Stimulated activated memory B cell treated with anti-CD40 and anti-IgM and Interleukin-4, amounts not matched to agents 10 μg/mL and 1 μg/mL and 100 μg/mL, for 72 hours (primary cell): ENCODE data around the gene NUP214.
"Not testable (repeated sequence)": the region's sequence is repeated elsewhere in the genome, so short reads cannot be mapped to it uniquely, and the experiment has no call there.

Experiments
- ATAC-seq: fragments of 150-1000 bp; cut with Tn5 transposase; 2 replicates; pipeline ENCODE4 v1.10.0; 2021
- H3K27ac Mint-ChIP-seq: one replicate; pipeline ENCODE4 v1.8.0; 2022; ENCODE audit warnings: mild to moderate bottlenecking, mixed read lengths
- H3K27me3 Mint-ChIP-seq: one replicate; pipeline ENCODE4 v1.8.0; 2022; ENCODE audit warnings: mixed read lengths
- H3K36me3 Mint-ChIP-seq: one replicate; pipeline ENCODE4 v1.8.0; 2022; ENCODE audit warnings: mixed read lengths
- H3K4me1 Mint-ChIP-seq: one replicate; pipeline ENCODE4 v1.8.0; 2022; ENCODE audit warnings: mixed read lengths
- H3K4me3 Mint-ChIP-seq: one replicate; pipeline ENCODE4 v1.8.0; 2022; ENCODE audit warnings: mild to moderate bottlenecking, moderate library complexity, mixed read lengths
- H3K9me3 Mint-ChIP-seq: one replicate; pipeline ENCODE4 v1.8.0; 2022; ENCODE audit warnings: mixed read lengths

NUP214 gene

DNA sequence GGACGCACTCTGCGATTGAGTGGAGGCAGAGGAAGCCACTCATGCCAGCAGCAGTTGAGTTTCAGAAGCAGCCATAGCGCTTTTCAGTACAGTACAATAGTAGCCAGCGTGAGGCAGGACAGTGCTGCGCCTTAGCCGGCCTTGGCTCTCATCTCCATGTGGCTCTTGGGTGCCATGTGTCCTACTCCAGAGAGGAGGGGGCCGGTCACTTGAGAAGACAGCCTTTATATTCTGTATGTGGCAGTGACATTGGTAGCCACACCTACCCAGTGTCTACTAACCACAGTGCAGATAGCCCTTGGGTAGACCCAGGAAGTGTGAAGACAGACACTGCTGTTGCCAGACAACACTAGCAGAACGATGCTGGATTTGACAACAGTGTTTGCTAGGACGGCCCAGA, 108.6 kb downstream of the NUP214 start:
- Mint-ChIP-seq H3K4me1 (peaks cover 11% of the 10 kb centered on the region), H3K4me3 (no peak overlapping the region), H3K9me3 (no peaks in the 10 kb centered on the region), H3K27me3 (no peaks in the 10 kb centered on the region), H3K36me3 (peaks cover 45% of the 10 kb centered on the region), H3K27ac (peak overlapping the region; percentile 10)
- ATAC-seq, result no peak

DNA sequence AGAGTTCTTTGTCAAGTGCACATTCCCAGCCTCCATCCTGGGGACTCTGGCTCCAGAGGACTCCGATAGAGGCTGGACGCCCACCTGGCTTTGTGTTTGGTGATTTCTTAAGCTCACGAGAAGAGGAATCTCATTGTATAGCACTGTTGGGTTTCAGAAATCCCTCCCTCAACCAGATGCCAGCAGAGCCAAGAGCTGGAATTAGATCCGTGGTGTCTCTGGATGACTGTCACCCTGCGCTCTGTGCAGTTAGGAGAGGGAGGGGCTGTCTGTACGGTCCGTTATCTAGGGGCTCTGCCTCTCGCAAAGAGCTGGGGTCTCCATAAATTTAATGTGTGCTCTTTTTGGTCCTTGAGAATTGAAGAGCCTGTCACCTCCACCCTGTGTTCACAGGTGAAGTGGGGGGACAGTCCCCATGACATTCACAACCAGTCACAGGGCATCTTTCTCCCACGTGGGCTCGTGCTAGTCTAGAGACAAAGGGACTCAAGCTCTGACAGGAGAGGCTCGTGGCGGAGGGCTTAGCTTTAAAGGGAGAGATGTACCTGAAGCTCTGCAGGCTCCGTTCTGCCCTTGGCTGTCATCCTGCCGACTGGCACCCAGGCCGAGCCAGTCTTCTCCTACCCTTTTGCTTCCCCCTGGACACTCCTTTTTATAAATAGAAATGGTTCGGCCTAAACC, 109.6 kb downstream of the NUP214 start:
- Mint-ChIP-seq H3K4me3 (no peak overlapping the region), H3K9me3 (no peaks in the 10 kb centered on the region), H3K27ac (peak overlapping the region; percentile 10), H3K4me1 (peaks cover 15% of the 10 kb centered on the region), H3K36me3 (peaks cover 40% of the 10 kb centered on the region), H3K27me3 (no peaks in the 10 kb centered on the region)
- ATAC-seq, result no peak

DNA sequence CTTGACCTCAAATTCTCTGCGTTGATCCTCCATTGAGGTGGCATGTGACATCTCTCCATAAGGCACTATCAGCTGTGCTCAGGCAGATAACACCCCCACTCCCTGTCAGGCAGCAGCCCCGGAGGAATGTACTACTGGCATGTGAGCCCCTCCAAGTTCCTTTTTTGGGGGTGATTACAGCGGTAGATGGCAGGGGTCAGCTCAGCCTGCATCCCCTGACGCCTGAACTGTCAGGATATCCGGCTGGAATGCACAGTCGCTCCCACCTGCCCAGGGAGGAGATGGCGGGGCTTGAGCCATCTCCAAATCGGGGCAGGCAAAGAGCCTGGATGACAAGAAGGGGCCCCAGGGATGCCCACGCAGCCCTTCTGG, 110.1 kb downstream of the NUP214 start:
- Mint-ChIP-seq H3K27me3 (no peaks in the 10 kb centered on the region), H3K27ac (no peak overlapping the region)

DNA sequence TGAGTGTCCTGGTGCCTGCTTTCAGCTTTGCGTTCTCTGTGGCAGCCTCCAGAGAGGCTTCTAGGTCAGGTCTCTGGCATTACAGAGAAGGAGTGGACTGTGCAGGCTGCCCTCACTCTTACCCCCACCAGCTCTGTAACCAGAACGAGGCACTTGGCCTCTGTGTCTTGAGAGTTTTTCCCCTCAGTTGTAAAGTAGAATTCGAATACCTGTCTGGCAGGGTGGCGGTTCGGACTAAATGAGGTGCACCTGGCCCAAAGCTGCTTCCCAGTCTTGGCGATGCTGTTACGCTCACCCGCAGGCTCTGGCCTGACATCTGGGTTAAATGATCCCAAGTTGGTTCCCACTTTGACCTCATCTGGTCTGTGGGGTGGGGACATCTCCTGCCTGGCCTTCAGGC, 110.8 kb downstream of the NUP214 start:
- peaks cover 15% of the 10 kb centered on the region for H3K4me1 Mint-ChIP-seq
- no peaks in the 10 kb centered on the region for H3K9me3 Mint-ChIP-seq
- no peak overlapping the region for H3K4me3 Mint-ChIP-seq
- H3K36me3 Mint-ChIP-seq, result peaks cover 30% of the 10 kb centered on the region
- H3K27me3 Mint-ChIP-seq, result no peaks in the 10 kb centered on the region
- H3K27ac Mint-ChIP-seq, result no peak overlapping the region
- ATAC-seq, result no peak

More for the DNA sequence above, 110.1 kb downstream of the NUP214 start:
- Mint-ChIP-seq H3K36me3 (peaks cover 35% of the 10 kb centered on the region), H3K4me3 (no peak overlapping the region), H3K9me3 (no peaks in the 10 kb centered on the region), H3K4me1 (peaks cover 15% of the 10 kb centered on the region)
- no peak for ATAC-seq

DNA sequence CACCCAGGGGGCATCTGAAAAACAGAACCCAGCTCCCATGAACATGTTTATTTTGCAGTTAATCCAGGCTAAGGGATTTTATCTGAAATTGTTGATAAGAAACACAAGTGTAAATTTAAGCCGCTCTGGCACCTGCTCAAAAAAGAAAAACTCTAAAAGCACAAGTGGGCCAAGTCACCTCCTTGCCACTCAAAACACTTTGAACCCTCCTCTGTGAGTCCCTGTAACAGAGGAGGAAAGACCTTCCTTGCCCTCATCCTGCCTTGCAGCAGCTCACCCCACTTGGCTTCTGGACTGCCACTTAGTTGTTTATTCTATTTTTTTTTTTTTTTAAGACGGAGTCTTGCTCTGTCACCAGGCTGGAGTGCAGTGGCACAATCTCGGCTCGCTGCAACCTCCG, 111.4 kb downstream of the NUP214 start:
- Mint-ChIP-seq H3K4me3 (no peak overlapping the region), H3K27ac (no peak overlapping the region), H3K27me3 (no peaks in the 10 kb centered on the region), H3K36me3 (peaks cover 27% of the 10 kb centered on the region), H3K4me1 (peaks cover 15% of the 10 kb centered on the region), H3K9me3 (no peaks in the 10 kb centered on the region)
- no peak for ATAC-seq

DNA sequence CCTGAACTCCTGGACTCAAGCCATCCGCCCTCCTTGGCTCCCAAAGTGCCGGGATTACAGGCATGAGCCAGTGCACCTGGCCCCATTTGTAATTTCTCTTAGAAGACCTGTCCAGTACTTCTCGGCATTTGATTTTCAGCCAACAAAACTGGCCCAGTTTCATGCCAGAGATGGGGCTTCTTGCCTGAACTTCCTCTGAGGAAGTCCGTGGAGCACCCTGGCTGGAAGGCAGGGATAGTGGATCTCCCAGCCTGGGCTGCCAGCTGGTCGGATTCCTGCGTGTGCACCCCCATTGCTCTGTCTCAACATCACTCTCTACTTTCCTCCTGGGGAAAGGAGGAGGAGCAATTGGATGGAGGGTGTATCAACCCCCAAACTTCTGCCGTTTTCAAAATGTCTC, 111.9 kb downstream of the NUP214 start:
- H3K27ac Mint-ChIP-seq, result peak overlapping the region; percentile 93
- no peaks in the 10 kb centered on the region for H3K9me3 Mint-ChIP-seq
- peaks cover 15% of the 10 kb centered on the region for H3K4me1 Mint-ChIP-seq
- no peak overlapping the region for H3K4me3 Mint-ChIP-seq
- no peaks in the 10 kb centered on the region for H3K27me3 Mint-ChIP-seq
- peaks cover 22% of the 10 kb centered on the region for H3K36me3 Mint-ChIP-seq
- ATAC-seq, result no peak

DNA sequence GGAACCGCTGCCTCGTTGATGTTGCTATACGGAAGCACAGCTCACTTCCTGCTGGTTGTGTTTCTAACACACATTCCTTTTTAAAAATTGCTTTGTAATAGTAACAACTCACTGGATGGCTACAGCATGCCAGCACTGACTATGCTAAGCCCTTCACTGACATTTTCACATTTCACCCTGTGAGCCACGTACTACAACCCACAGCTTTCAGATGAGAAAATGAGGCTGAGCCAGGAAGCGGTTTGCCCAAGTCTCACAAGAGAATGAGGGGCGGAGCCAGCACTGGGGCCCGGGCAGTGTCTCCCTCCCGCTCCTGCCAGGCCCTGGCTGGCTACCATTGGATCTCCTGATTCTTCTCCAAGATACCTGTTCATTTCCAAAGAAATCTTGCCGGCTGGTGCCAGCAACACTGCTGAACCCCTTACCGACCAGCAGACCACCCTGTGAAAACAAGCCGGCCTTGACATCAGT, 112.6 kb downstream of the NUP214 start:
- Mint-ChIP-seq H3K4me1 (peaks cover 15% of the 10 kb centered on the region), H3K4me3 (peak overlapping the region; percentile 83), H3K27me3 (no peaks in the 10 kb centered on the region), H3K27ac (peak overlapping the region; percentile 93), H3K36me3 (peaks cover 19% of the 10 kb centered on the region), H3K9me3 (peaks cover 3% of the 10 kb centered on the region)
- ATAC-seq, result peak; percentile 95

DNA sequence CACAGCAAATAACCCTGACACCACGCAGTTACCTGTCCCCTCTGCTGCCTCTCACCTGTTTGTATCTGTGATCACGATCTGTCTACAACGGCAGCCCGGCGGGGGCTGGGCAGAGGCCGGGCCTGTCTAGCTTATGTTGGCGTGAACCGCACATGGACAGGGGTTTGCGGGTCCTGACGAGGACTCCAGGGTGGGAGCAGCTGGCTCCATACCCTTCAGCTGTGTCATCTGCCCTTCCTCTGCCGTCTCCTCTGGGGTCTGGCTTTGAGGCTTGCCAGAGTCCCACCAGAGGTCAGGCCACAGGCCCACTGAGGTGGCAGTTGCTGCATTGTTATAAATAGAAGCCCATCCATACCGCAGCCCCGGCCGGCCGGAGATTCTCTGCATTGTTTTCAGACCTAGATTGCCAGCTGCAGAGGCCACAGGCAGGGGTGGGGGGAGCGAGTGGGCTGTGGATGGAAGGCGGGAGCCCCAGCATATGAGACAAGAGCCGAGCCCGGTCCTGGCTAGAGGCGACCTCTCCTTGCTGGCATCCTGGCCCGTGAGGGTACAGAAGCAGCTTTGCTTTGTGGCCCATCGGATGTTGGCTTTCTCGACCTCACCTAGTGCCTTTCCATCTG, 113.1 kb downstream of the NUP214 start:
- Mint-ChIP-seq H3K9me3 (peaks cover 4% of the 10 kb centered on the region), H3K36me3 (peaks cover 19% of the 10 kb centered on the region), H3K4me1 (peaks cover 15% of the 10 kb centered on the region), H3K4me3 (peak overlapping the region; percentile 83), H3K27me3 (no peaks in the 10 kb centered on the region), H3K27ac (peak overlapping the region; percentile 93)
- peak; percentile 40 for ATAC-seq

DNA sequence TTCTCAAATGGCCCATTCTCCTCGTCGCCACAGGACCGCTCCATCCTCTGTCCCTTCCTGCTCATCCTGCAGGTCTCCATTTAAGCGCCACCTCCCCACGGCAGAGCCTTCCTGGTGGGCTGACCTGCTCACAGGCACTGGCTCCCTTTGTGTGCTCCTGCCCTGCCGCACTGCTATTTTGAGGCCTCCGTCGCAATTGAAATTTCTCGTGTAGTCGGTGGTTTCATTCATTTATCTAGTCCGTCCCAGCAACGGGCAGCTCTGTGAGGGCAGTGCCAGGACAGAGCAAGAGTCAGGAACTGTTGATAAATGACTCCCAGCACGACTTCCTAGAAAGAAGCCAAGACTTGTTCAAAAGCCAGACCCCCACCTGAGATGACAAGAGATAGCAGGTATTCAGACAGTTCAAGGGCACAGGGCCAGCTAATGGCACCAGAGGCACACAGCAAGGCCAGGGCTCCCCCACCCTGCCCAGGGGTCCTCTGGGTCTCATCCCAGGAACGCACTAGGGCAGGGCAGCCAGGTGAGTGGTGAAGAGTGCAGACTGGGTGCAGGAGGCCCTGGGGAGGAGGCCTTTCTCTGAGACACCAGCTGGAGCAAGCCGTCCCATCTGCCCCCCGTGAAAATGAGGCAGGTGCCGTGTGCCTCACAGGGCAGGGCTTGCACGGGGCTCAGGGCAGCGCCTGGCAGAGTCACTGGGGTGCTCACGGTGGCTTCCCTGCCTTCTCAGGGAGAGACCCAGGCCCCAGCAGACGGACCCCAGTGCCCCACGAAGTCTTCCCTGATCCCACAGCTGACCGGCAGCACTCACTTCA, 114.0 kb downstream of the NUP214 start:
- Mint-ChIP-seq H3K9me3 (peaks cover 4% of the 10 kb centered on the region), H3K36me3 (peaks cover 13% of the 10 kb centered on the region), H3K27ac (peak overlapping the region; percentile 93), H3K27me3 (no peaks in the 10 kb centered on the region), H3K4me1 (peaks cover 15% of the 10 kb centered on the region), H3K4me3 (peak overlapping the region; percentile 33)
- ATAC-seq, result no peak

DNA sequence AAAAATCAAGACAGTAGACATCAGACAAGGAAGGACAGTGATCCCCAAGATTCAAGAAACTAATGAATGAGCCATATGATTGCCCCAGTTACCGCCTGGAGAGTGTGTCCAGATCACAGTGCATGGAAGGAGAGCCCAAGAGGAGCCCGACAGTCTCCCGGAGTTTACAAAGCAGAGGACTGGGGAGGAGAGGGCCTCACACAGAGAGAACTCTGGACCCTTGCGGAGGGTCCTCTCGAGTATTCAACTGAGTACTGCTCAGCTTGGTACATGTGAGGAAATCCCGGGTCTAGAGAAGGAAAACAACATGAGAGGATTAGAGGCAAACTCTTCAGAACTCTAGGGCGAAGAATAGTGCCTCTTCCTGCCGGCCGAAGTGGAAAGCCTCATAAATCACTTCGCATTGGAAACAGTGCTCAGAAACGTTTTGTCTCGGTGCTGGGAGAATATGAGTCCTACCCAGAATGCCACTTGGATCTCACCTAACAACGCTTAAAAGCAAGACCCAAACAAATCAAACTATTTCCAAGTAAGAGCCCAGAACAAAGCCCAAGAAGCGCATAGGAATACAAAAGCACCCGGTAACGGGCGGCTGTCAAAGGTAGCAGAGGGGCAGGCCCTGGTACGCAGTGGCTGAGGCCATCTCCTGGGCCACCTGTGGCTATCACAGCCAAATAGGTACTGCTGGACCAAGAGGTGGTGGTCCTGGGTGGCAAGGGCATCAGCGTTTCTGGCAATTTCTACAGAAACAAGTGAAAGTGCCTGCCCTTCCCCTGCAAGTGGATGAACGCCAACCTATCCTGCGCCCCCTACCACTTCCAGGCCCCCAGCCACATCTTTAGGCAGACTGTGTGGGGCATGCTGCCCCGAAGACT, 114.9 kb downstream of the NUP214 start:
- Mint-ChIP-seq H3K27me3 (no peaks in the 10 kb centered on the region), H3K27ac (no peak overlapping the region), H3K4me1 (peaks cover 15% of the 10 kb centered on the region), H3K4me3 (no peak overlapping the region), H3K9me3 (peaks cover 4% of the 10 kb centered on the region), H3K36me3 (peaks cover 4% of the 10 kb centered on the region)
- ATAC-seq, result no peak

DNA sequence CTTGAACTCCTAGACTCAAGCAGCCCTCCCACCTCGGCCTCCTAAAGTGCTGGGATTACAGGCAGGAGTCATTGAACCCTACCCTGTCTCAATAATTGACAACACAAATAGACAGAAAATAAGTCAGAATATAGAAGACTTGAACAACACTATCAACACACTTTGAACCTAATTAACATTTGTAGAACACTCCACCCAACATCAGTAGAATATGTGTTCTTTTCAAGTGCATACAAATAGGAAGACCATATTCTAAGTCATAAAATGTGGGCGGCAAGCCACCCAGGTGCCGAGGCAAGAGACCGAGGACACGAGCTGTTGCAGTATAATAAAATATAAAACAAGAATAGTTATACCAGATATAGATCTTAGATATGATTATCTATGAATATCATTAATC, 118.9 kb downstream of the NUP214 start:
- H3K9me3 Mint-ChIP-seq, H3K27me3 Mint-ChIP-seq, H3K4me3 Mint-ChIP-seq, H3K27ac Mint-ChIP-seq, H3K4me1 Mint-ChIP-seq, H3K36me3 Mint-ChIP-seq, ATAC-seq: not testable (repeated sequence)

DNA sequence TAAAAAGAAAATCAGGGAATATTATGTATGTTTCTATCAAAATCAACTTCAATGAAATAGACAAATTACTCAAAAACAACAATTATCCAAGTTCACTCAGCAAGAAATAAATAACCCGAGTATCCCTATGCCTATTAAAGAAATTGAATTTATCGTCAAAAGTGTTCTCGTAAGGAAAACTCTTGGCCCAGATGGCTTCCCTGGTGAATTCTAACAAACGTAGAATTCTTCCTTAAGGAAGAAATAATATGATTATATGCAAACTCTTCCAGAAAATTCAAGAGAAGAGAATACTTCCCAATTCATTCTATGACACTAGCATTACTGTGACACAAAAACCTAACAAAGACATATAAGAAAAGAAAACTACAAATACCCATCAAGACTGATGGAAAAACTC, 121.2 kb downstream of the NUP214 start:
- peaks cover 4% of the 10 kb centered on the region for H3K9me3 Mint-ChIP-seq
- no peaks in the 10 kb centered on the region for H3K27me3 Mint-ChIP-seq
- H3K4me1 Mint-ChIP-seq, result no peaks in the 10 kb centered on the region
- no peak for ATAC-seq
- no peaks in the 10 kb centered on the region for H3K36me3 Mint-ChIP-seq
- no peak overlapping the region for H3K4me3 Mint-ChIP-seq
- no peak overlapping the region for H3K27ac Mint-ChIP-seq

DNA sequence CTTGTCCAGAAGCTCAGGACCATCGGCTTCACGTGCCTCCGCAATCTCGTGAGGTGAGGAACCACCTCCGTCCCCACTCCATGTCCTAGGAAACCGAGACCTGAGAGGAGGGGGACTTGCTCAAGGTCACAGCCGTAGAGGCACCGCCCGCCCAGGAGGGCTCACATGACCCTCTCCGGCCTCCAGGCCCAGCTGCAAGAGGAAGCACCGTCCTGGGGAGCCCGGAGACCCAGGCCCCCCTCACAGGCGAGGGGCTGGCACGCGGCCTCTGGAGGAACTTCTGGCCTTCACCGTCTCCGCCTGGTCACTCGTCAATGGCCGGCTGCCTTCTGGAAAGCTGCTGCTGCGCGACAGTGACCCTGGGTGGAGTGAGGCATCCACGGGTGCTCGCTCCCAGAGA, 126.7 kb downstream of the NUP214 start:
- no peaks in the 10 kb centered on the region for H3K9me3 Mint-ChIP-seq
- peak overlapping the region; percentile 88 for H3K27ac Mint-ChIP-seq
- H3K4me3 Mint-ChIP-seq, result peak overlapping the region; percentile 72
- peaks cover 32% of the 10 kb centered on the region for H3K4me1 Mint-ChIP-seq
- H3K36me3 Mint-ChIP-seq, result no peaks in the 10 kb centered on the region
- no peak for ATAC-seq
- no peaks in the 10 kb centered on the region for H3K27me3 Mint-ChIP-seq

DNA sequence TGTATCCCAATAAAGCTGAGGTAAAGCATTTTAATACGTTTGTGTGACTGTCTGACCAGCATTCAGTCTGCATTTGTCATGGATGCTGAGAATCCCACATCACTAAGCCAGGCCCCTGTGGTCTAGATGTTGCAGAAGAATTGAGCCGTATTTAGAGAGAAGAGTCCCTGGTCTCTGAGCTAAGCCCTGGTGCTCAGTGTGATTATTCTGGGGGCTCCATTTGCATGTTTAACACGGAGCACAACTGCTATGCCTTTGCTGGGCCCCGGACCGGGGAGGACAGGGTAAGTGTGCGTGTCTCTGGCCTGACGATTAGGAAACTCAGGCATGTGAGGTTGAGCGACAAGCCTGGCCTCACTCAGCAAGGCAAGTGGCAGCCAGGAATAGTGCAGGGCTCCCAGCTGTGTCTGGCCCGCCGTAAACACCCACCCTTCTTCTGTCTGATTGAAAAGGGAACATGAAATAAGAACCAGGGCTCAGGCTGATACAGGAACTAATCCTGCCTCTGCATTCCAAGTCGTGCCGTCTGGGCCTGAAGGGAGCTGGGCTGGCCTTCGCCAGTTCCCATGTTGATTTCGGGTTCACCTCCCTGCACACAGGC, 128.6 kb downstream of the NUP214 start:
- Mint-ChIP-seq H3K27ac (peak overlapping the region; percentile 88), H3K4me3 (peak overlapping the region; percentile 23), H3K27me3 (no peaks in the 10 kb centered on the region), H3K9me3 (no peaks in the 10 kb centered on the region), H3K36me3 (no peaks in the 10 kb centered on the region), H3K4me1 (peaks cover 41% of the 10 kb centered on the region)
- ATAC-seq, result peak; percentile 42
